Measurements from ENCODE around the gene TECRL. TPM values are rescaled to one million over a fixed set of nuclear protein-coding genes. Genes with fewer than 3 reads are reported as not detected.
A peak's percentile ranks its signal among the peaks of the same experiment; 100 is the strongest.

TECRL gene
- total RNA-seq, 1 experiment from 2014 or later, result not detected

DNA sequence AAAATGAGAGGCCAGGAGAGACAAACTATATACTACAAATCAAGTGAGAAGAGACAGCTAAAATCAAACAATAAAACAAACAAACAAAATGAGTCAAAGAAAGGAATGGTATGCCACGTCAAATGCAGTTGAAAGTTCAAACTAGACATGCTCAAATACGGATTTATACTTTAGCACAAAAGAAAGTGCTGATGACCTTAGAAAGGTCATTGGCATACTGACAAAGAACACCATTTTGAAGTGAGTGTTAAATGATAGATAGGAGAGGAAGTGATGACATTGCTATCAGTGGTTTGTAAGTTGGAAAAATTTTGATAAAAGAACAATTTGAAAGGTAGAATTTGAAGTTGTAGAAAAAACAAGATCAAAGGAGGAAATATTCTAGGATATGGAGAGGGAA, 55.3 kb downstream of the TECRL start:
- H4K20me1 ChIP-seq (ENCODE audit: insufficient read depth, low read depth, low read length), result no peaks in the 10 kb centered on the region
- H2AFZ ChIP-seq (ENCODE audit: low read length), result no peak overlapping the region
- no peaks in the 10 kb centered on the region for H3K4me1 ChIP-seq (ENCODE audit: low read length)
- no peaks in the 10 kb centered on the region for H3K9me2 ChIP-seq (replicated peaks; ENCODE audit: insufficient read depth, low read length)
- no peak for DNase-seq
- H3K4me2 ChIP-seq (ENCODE audit: low read depth, low read length, poor library complexity, severe bottlenecking), result no peak overlapping the region
- H3K9me3 ChIP-seq (ENCODE audit: low read length), result peaks cover 4% of the 10 kb centered on the region; the same call in 1 of the 2 replicates
- no peak overlapping the region for H3K27ac ChIP-seq (ENCODE audit: low read length)
- no peak overlapping the region for H3K9ac ChIP-seq (ENCODE audit: low read length)
- H3K27me3 ChIP-seq (ENCODE audit: low read length), result no peaks in the 10 kb centered on the region
- H3K36me3 ChIP-seq (ENCODE audit: insufficient read depth, low read length), result no peaks in the 10 kb centered on the region
- no peaks in the 10 kb centered on the region for H3K79me2 ChIP-seq (ENCODE audit: low read length)
- no peak overlapping the region for H3K4me3 ChIP-seq (ENCODE audit: low read length)

DNA sequence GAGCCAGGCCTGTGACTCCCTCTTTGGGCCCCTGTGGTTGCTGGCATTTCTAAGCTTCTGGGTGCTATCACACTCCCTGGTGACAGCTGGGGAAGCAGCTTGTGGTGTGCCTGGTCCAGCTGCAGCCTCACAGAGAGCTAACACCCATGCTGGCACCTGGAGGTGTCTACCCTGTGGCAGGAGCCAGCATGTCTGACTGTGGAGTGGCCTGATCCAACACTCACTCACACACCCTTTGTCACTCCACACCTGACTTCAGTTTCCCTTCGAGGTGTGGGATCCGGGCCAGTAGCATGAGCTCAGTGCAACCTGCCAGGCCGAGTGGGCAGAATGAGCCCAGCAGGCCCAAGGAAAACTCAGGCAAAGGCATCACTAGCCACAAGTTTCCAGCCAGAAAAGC, 67.5 kb downstream of the TECRL start:
- H3K4me3 ChIP-seq (ENCODE audit: low read length), result no peak overlapping the region
- H3K79me2 ChIP-seq (ENCODE audit: low read length), result no peaks in the 10 kb centered on the region
- no peak overlapping the region for H2AFZ ChIP-seq (ENCODE audit: low read length)
- no peak for DNase-seq
- H4K20me1 ChIP-seq (ENCODE audit: insufficient read depth, low read depth, low read length), result no peaks in the 10 kb centered on the region
- no peaks in the 10 kb centered on the region for H3K4me1 ChIP-seq (ENCODE audit: low read length)
- no peak overlapping the region for H3K9ac ChIP-seq (ENCODE audit: low read length)
- H3K36me3 ChIP-seq (ENCODE audit: insufficient read depth, low read length), result no peaks in the 10 kb centered on the region
- no peaks in the 10 kb centered on the region for H3K9me2 ChIP-seq (replicated peaks; ENCODE audit: insufficient read depth, low read length)
- no peaks in the 10 kb centered on the region for H3K27me3 ChIP-seq (ENCODE audit: low read length)
- H3K9me3 ChIP-seq (ENCODE audit: low read length), result 0 out of 2 replicates have a peak, but pooled peaks cover 3% of the 10 kb centered on the region
- no peak overlapping the region for H3K4me2 ChIP-seq (ENCODE audit: low read depth, low read length, poor library complexity, severe bottlenecking)
- H3K27ac ChIP-seq (ENCODE audit: low read length), result no peak overlapping the region

DNA sequence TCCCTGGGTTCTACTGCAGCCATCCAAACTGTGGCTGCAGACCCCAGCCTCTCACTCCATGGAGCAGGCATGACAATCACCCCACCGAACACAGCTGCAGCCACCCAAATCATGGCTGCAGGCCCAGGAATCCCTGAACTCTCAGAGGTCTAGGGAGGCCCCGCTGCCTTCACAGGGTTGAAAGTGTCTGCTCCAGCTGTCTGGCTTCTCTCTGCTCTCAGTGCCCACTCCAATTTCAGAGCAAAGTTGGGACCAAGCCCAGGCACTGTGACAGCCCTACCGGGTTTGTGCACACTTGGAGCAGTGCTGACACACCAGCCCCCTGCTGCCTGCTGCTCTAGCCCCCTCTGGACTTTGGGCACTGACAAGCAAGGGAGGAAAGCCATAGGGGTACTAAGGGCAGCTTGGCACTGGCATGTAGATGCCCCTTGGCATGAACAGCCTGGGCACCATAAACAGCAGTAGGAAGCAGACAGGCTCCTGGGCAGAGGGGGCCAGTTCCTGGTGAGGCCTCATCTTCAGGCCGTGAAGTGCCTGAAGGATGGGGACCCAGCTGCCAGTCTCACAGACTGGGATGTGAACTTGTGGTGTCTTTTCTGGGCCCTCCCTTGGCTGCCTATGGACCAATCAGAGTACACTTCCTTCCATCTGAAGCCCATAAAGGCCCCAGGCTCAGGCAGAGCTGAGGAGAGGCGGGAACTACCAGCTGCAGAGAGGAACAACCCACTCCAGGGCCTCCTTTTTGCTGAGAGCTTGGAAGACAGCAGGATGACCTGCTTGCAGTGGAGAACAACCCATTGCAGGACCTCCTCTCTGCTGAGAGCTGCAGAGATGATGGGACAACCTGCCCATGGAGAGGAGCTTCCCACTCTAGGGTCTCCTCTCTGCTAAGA, 68.8 kb downstream of the TECRL start:
- Histone ChIP-seq H3K4me1 (ENCODE audit: low read length) (no peaks in the 10 kb centered on the region), H2AFZ (ENCODE audit: low read length) (no peak overlapping the region), H3K27ac (ENCODE audit: low read length) (no peak overlapping the region), H3K4me3 (ENCODE audit: low read length) (no peak overlapping the region), H3K9ac (ENCODE audit: low read length) (no peak overlapping the region), H4K20me1 (ENCODE audit: insufficient read depth, low read depth, low read length) (no peaks in the 10 kb centered on the region), H3K27me3 (ENCODE audit: low read length) (no peaks in the 10 kb centered on the region), H3K4me2 (ENCODE audit: low read depth, low read length, poor library complexity, severe bottlenecking) (no peak overlapping the region), H3K79me2 (ENCODE audit: low read length) (no peaks in the 10 kb centered on the region), H3K9me3 (ENCODE audit: low read length) (0 out of 2 replicates have a peak, but pooled peaks cover 3% of the 10 kb centered on the region), H3K9me2 (replicated peaks; ENCODE audit: insufficient read depth, low read length) (no peaks in the 10 kb centered on the region), H3K36me3 (ENCODE audit: insufficient read depth, low read length) (no peaks in the 10 kb centered on the region)
- DNase-seq, result no peak

DNA sequence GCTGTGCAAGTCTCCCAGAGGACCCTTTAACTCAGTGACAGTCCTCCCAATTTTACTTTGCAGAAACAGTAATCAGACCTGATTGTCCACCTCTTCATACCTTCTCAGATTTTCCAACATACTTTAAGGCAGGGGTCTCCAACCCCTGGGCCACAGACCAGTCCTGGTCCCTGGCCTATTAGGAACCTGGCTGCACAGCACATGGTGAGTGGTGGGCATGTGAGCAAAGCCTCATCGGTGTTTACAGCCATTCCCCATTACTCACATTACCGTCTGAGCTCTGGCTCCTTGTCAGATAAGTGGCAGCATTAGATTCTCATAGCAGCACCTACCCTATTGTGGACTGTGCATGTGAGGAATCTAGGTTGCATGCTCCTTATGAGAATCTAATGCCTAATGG, 74.3 kb downstream of the TECRL start:
- no peaks in the 10 kb centered on the region for H3K4me1 ChIP-seq (ENCODE audit: low read length)
- no peaks in the 10 kb centered on the region for H3K27me3 ChIP-seq (ENCODE audit: low read length)
- no peaks in the 10 kb centered on the region for H3K79me2 ChIP-seq (ENCODE audit: low read length)
- H2AFZ ChIP-seq (ENCODE audit: low read length), result no peak overlapping the region
- H3K9ac ChIP-seq (ENCODE audit: low read length), result no peak overlapping the region
- no peak for DNase-seq
- no peak overlapping the region for H3K4me2 ChIP-seq (ENCODE audit: low read depth, low read length, poor library complexity, severe bottlenecking)
- no peaks in the 10 kb centered on the region for H3K9me2 ChIP-seq (replicated peaks; ENCODE audit: insufficient read depth, low read length)
- H4K20me1 ChIP-seq (ENCODE audit: insufficient read depth, low read depth, low read length), result no peaks in the 10 kb centered on the region
- peaks cover 9% of the 10 kb centered on the region; the same call in 1 of the 2 replicates for H3K9me3 ChIP-seq (ENCODE audit: low read length)
- no peaks in the 10 kb centered on the region for H3K36me3 ChIP-seq (ENCODE audit: insufficient read depth, low read length)
- no peak overlapping the region for H3K27ac ChIP-seq (ENCODE audit: low read length)
- H3K4me3 ChIP-seq (ENCODE audit: low read length), result no peak overlapping the region

DNA sequence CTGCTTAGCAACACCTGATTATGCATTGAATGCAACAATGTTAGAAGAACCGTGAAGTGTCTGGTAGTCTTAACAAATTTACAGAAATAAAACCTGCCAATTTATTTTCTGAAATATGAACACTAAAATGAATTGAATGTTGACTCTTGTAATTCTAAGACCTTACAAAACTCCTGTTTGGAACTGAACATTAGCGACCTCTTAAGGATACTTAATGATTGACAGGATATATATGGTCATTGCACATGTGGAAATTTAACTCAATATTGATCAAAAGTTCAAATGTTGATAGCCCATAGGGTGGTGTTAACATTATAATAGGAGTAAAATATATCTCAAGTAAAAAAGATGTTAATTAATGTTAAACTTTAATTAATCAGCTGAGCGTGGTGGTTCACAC, 79.1 kb downstream of the TECRL start:
- H3K27ac ChIP-seq (ENCODE audit: low read length), result no peak overlapping the region
- peaks cover 33% of the 10 kb centered on the region for H3K9me3 ChIP-seq (ENCODE audit: low read length)
- H4K20me1 ChIP-seq (ENCODE audit: insufficient read depth, low read depth, low read length), result no peaks in the 10 kb centered on the region

DNA sequence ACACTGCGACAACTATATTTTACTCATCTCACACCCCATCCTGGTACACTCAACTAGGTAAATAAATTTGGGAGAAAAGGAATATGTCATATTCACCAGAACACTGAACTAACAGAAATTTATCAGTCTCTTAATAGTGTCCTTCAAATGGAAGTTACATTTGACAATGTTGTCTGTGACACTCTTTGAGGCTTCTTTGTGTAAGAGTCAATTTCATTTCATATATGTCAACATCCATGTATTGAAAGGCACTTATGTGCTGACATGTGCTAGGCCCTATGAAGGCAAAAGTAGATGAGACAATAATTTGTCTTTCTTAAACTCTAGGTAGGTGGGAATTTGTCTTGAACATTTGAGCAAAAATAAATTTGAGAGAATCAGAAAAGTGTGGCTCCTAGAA, 82.0 kb downstream of the TECRL start:
- no peaks in the 10 kb centered on the region for H3K4me1 ChIP-seq (ENCODE audit: low read length)
- H3K9me3 ChIP-seq (ENCODE audit: low read length), result peaks cover 38% of the 10 kb centered on the region
- no peaks in the 10 kb centered on the region for H3K36me3 ChIP-seq (ENCODE audit: insufficient read depth, low read length)
- no peaks in the 10 kb centered on the region for H4K20me1 ChIP-seq (ENCODE audit: insufficient read depth, low read depth, low read length)
- H3K4me2 ChIP-seq (ENCODE audit: low read depth, low read length, poor library complexity, severe bottlenecking), result no peak overlapping the region
- no peak overlapping the region for H3K27ac ChIP-seq (ENCODE audit: low read length)
- no peaks in the 10 kb centered on the region for H3K9me2 ChIP-seq (replicated peaks; ENCODE audit: insufficient read depth, low read length)
- no peaks in the 10 kb centered on the region for H3K27me3 ChIP-seq (ENCODE audit: low read length)
- H2AFZ ChIP-seq (ENCODE audit: low read length), result no peak overlapping the region
- DNase-seq, result peak; percentile 16
- no peak overlapping the region for H3K4me3 ChIP-seq (ENCODE audit: low read length)
- H3K79me2 ChIP-seq (ENCODE audit: low read length), result no peaks in the 10 kb centered on the region
- no peak overlapping the region for H3K9ac ChIP-seq (ENCODE audit: low read length)

More for the DNA sequence above, 79.1 kb downstream of the TECRL start:
- Histone ChIP-seq H3K27me3 (ENCODE audit: low read length) (no peaks in the 10 kb centered on the region), H3K4me2 (ENCODE audit: low read depth, low read length, poor library complexity, severe bottlenecking) (no peak overlapping the region), H3K4me1 (ENCODE audit: low read length) (no peaks in the 10 kb centered on the region), H3K9me2 (replicated peaks; ENCODE audit: insufficient read depth, low read length) (no peaks in the 10 kb centered on the region), H3K36me3 (ENCODE audit: insufficient read depth, low read length) (no peaks in the 10 kb centered on the region), H3K79me2 (ENCODE audit: low read length) (no peaks in the 10 kb centered on the region), H2AFZ (ENCODE audit: low read length) (no peak overlapping the region), H3K9ac (ENCODE audit: low read length) (no peak overlapping the region), H3K4me3 (ENCODE audit: low read length) (no peak overlapping the region)
- peak; percentile 22 for DNase-seq

DNA sequence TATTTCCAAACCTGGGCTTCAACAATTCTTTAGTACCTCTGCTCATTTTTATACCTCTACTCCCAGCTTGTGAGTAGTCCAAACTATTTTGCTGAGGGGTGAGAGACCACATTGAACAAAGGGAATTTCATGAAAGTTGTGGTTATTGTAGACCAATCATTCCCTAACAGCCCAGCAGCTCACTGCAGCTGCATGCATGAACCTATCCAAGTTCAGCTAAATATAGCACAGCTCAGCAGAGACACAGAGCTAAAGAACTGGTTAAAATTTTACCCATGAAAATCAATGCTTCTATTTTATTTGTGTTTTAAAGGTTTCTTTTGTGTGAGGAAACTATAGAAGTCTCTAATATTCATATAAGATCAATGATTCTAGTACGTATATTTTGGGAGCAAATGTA, 82.7 kb downstream of the TECRL start:
- peaks cover 43% of the 10 kb centered on the region for H3K9me3 ChIP-seq (ENCODE audit: low read length)
- H3K9me2 ChIP-seq (replicated peaks; ENCODE audit: insufficient read depth, low read length), result no peaks in the 10 kb centered on the region
- H2AFZ ChIP-seq (ENCODE audit: low read length), result no peak overlapping the region
- no peak overlapping the region for H3K4me3 ChIP-seq (ENCODE audit: low read length)
- H3K4me2 ChIP-seq (ENCODE audit: low read depth, low read length, poor library complexity, severe bottlenecking), result no peak overlapping the region
- H4K20me1 ChIP-seq (ENCODE audit: insufficient read depth, low read depth, low read length), result no peaks in the 10 kb centered on the region
- H3K27ac ChIP-seq (ENCODE audit: low read length), result no peak overlapping the region
- DNase-seq, result no peak
- no peaks in the 10 kb centered on the region for H3K4me1 ChIP-seq (ENCODE audit: low read length)
- no peak overlapping the region for H3K9ac ChIP-seq (ENCODE audit: low read length)
- no peaks in the 10 kb centered on the region for H3K79me2 ChIP-seq (ENCODE audit: low read length)
- H3K36me3 ChIP-seq (ENCODE audit: insufficient read depth, low read length), result no peaks in the 10 kb centered on the region
- no peaks in the 10 kb centered on the region for H3K27me3 ChIP-seq (ENCODE audit: low read length)

DNA sequence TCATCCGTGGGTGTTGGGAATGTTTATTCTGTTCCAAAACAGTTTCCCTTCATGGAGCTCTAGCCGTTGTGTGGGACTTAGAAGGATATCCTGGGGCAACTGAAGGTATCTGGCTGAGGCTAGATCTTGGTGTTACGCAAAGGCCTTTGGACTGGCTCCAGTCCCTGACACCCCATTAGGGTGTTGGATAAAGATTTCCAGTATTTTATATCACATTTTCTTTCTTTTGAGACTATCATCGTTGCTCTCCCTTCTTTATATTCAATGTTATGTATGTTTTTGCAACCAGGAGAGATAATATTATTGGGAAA, 103.0 kb downstream of the TECRL start:
- Histone ChIP-seq H3K27me3 (ENCODE audit: low read length) (no peaks in the 10 kb centered on the region), H3K9me3 (ENCODE audit: low read length) (peaks cover 46% of the 10 kb centered on the region), H3K4me3 (ENCODE audit: low read length) (no peak overlapping the region), H3K9me2 (replicated peaks; ENCODE audit: insufficient read depth, low read length) (no peaks in the 10 kb centered on the region), H3K36me3 (ENCODE audit: insufficient read depth, low read length) (no peaks in the 10 kb centered on the region), H3K9ac (ENCODE audit: low read length) (no peak overlapping the region), H3K4me1 (ENCODE audit: low read length) (no peaks in the 10 kb centered on the region), H4K20me1 (ENCODE audit: insufficient read depth, low read depth, low read length) (no peaks in the 10 kb centered on the region), H3K79me2 (ENCODE audit: low read length) (no peaks in the 10 kb centered on the region), H2AFZ (ENCODE audit: low read length) (no peak overlapping the region), H3K4me2 (ENCODE audit: low read depth, low read length, poor library complexity, severe bottlenecking) (no peak overlapping the region), H3K27ac (ENCODE audit: low read length) (no peak overlapping the region)
- no peak for DNase-seq
